Body of pancreas (tissue), 4 donors: Measurements from ENCODE around the gene KASH5. TPM values are rescaled to one million over a fixed set of nuclear protein-coding genes. Genes with fewer than 3 reads are reported as not detected.

Experiments used
- ATAC-seq: fragments of 150-250 bp; one replicate; pipeline ENCODE4 v1.9.1; 2016
- DNase-seq, 4 donors: peaks; one replicate each; pipeline ENCODE4 v3.0.0-alpha.2; 2019
- H3K27ac ChIP-seq, 4 donors: fragments of 200-600 bp; sonication (generic); 1 replicate in 3 of 4; 2 replicates in 1 of 4; pipeline versions ENCODE4 v1.5.1 to v1.6.1; 2016 to 2019; ENCODE audit warnings: mild to moderate bottlenecking in 1 of 4, mixed read lengths in 1 of 4, moderate library complexity in 1 of 4
- H3K27me3 ChIP-seq, 2 donors: fragments of 200-600 bp; sonication (generic); one replicate each; pipeline ENCODE4 v1.6.0; 2016; ENCODE audit warnings: mild to moderate bottlenecking in 1 of 2
- H3K36me3 ChIP-seq, 2 donors: fragments of 200-600 bp; sonication (generic); replicated peaks in 1 of 2; 2 replicates each; pipeline ENCODE4 v1.5.1; 2016; ENCODE audit warnings: low read depth in 2 of 2; ENCODE audit not compliant: insufficient read depth in 1 of 2
- H3K4me1 ChIP-seq: fragments of 200-600 bp; sonication (generic); one replicate; pipeline ENCODE4 v1.6.0; 2016
- H3K4me3 ChIP-seq, 2 donors: fragments of 200-600 bp; sonication (generic); 1 replicate in 1 of 2; 2 replicates in 1 of 2; pipeline ENCODE4 v1.5.1; 2016 to 2019
- H3K9me3 ChIP-seq, 3 donors: fragments of 200-600 bp; sonication (generic); 1 replicate in 2 of 3; 2 replicates in 1 of 3; pipeline ENCODE4 v1.5.1; 2016
- POLR2A ChIP-seq, 3 donors: fragments of 450-650 bp; IDR thresholded peaks; one replicate each; pipeline ENCODE4 v1.6.1; 2016; ENCODE audit warnings: antibody characterized with exemption in 3 of 3, mild to moderate bottlenecking in 2 of 3
- WGBS, 2 donors: methylation state at CpG; one replicate each; pipeline ENCODE4 v1.1.5; 2017; 5-methylcytosine and 5-hydroxymethylcytosine counted together
- intact Hi-C: fragments of 100-400 bp; cut with DNase I; formaldehyde crosslinking; loops from one replicate; pipeline ENCODE4 v1.15.1; 2023
- total RNA-seq, 2 donors: library from RNA; depleted of rRNA; stranded (reverse); fragments of >200 nt; gene quantifications; one replicate each; pipeline ENCODE4 v1.1.0, GENCODE V29; 2016
- TF ChIP-seq, protein P1 (sequence below), 7 experiments: fragments of 450-650 bp in 4 of 7; fragments of 200-600 bp in 3 of 7; sonication (generic) in 3 of 7; IDR thresholded peaks; one replicate each; pipeline ENCODE4 v1.5.1; 2016 to 2019; ENCODE audit warnings: antibody characterized with exemption in 7 of 7

Gene KASH5
- total RNA-seq, 2 donors from 2014 or later, result 0.66 to 2.6 TPM

DNA sequence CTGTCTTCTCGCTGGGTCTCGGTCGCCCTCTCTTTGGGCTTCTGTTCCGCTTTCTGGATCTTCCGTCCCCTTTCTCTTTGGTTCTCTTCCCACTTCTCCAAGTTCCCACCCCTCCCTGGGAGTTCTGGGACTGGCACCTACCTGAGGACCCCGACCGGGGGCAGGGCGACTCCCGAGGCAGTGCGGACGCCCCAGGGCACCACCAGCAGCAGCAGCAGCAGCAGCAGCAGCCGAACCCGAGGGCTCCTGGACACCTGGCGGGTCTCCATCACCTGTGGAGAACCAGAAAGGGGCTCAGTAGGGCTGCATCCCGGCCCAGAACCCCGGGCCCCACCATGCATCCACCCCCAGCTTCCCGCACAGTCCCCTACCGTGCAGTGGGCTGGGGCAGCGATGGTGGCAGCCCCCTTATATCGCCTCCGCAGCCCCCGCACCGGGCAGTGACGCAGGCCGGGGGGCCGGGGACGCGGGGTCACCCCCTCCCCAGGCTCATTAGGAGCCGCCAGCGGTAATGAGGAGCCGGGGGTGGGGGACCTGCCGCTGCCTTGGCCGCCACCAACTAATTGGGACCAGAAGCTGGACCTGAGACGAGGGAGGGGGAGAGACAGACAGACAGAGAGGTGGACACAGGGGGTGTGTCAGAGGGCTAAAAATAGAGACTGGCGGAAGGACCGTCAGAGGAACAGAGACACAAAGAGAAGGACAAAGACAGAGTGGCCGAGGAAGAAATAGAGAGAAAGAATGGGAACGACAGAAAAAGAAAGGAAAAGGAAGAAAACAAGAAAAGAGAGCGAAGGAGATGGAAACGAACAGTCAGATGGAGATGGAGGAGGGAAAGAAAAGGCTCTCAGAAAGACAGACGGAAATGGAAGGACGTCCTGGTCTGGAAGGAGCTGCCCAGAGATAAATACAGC is 35.3 kb downstream of the KASH5 start, which contains the start of gene PTH2:
PTH2 (minus strand) TSS at position 371 of the 914 bp plus-strand sequence; CDS start at position 269, 102 bp downstream.
- no peak for TF ChIP-seq POLR2A (IDR thresholded peaks at IDR 0.05)
- TF ChIP-seq, protein P1, sequence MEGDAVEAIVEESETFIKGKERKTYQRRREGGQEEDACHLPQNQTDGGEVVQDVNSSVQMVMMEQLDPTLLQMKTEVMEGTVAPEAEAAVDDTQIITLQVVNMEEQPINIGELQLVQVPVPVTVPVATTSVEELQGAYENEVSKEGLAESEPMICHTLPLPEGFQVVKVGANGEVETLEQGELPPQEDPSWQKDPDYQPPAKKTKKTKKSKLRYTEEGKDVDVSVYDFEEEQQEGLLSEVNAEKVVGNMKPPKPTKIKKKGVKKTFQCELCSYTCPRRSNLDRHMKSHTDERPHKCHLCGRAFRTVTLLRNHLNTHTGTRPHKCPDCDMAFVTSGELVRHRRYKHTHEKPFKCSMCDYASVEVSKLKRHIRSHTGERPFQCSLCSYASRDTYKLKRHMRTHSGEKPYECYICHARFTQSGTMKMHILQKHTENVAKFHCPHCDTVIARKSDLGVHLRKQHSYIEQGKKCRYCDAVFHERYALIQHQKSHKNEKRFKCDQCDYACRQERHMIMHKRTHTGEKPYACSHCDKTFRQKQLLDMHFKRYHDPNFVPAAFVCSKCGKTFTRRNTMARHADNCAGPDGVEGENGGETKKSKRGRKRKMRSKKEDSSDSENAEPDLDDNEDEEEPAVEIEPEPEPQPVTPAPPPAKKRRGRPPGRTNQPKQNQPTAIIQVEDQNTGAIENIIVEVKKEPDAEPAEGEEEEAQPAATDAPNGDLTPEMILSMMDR (IDR thresholded peaks at IDR 0.05), result no peak
- no peak within 1 kb of the TSS for H3K4me3 ChIP-seq

DNA sequence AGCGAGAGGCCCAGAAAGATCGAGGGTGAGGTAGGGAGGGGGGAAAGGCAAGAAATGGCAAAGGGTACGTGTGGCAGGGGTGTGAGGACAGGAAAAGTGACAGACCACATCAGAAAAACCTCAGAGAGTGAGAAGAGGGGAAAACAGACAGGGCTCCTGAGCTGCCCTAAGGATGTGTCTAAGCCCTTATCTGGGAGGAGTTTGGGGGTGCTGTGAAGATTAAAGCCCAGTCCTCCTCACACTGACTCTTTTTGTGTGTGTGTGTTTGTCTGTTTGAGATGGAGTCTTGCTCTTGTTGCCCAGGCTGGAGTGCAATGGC is 35.9 kb downstream of the KASH5 start:
- Histone ChIP-seq H3K27ac (no peak overlapping the region), H3K4me3 (no peak overlapping the region), H3K9me3 (no peaks in the 10 kb centered on the region), H3K36me3 (no peaks in the 10 kb centered on the region), H3K4me1 (peaks cover 36% of the 10 kb centered on the region), H3K27me3 (peaks cover 0 to 56% of the 10 kb centered on the region in 2 donors)
- intact Hi-C loops, result no loop called here
- no peak for TF ChIP-seq POLR2A (IDR thresholded peaks at IDR 0.05)
- TF ChIP-seq, protein P1 (IDR thresholded peaks at IDR 0.05), result no peak
- WGBS, 2 donors, result 15 to 30% methylated on average over 3 of the region's 3 CpGs
- ATAC-seq (no peak), DNase-seq (no peak)

More for the DNA sequence above, 35.3 kb downstream of the KASH5 start, which contains the start of gene PTH2:
- intact Hi-C loops, result no loop called here
- WGBS, 2 donors, result 9 to 20% methylated on average over 17 to 40 of the region's 42 CpGs
- Histone ChIP-seq H3K4me1 (peaks cover 33% of the 10 kb centered on the region), H3K27me3 (peaks cover 0 to 54% of the 10 kb centered on the region in 2 donors), H3K27ac (no peak within 1 kb of the TSS), H3K36me3 (no peaks in the 10 kb centered on the region), H3K9me3 (no peaks in the 10 kb centered on the region)
- DNase-seq (no peak), ATAC-seq (no peak)

DNA sequence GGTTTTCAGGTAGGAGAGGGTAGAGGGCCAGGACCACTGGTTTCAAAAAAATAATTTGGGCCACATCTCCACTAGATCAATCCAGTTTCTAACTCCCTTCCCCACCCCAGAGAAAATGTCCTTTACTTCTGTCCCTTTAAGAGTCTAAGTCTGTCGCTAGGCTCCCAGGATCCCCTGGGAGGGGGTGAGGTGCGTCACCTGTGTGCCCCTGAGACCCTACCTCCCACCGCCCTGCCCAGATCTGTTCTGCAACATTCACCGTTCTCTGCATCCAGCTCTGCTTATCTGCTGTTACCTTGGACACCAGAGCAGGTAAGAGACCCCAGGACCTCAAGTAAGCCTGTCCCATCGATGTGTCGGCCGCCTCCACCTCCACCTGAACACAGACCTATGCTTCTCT is 37.1 kb downstream of the KASH5 start, which contains the start of gene GFY:
GFY (plus strand) TSS at position 211 of the 400 bp plus-strand sequence. CDS start 1,043 bp downstream, outside the sequence.
- DNase-seq (no peak), ATAC-seq (no peak)
- TF ChIP-seq, protein P1 (IDR thresholded peaks at IDR 0.05), result no peak
- no peak for TF ChIP-seq POLR2A (IDR thresholded peaks at IDR 0.05)
- Histone ChIP-seq H3K4me1 (peaks cover 36% of the 10 kb centered on the region), H3K27ac (no peak within 1 kb of the TSS), H3K9me3 (no peaks in the 10 kb centered on the region), H3K36me3 (no peaks in the 10 kb centered on the region), H3K27me3 (peaks cover 0 to 64% of the 10 kb centered on the region in 2 donors), H3K4me3 (no peak within 1 kb of the TSS)
- 34 to 43% methylated on average over 6 to 7 of the region's 7 CpGs for WGBS, 2 donors
- intact Hi-C loops, result no loop called here

DNA sequence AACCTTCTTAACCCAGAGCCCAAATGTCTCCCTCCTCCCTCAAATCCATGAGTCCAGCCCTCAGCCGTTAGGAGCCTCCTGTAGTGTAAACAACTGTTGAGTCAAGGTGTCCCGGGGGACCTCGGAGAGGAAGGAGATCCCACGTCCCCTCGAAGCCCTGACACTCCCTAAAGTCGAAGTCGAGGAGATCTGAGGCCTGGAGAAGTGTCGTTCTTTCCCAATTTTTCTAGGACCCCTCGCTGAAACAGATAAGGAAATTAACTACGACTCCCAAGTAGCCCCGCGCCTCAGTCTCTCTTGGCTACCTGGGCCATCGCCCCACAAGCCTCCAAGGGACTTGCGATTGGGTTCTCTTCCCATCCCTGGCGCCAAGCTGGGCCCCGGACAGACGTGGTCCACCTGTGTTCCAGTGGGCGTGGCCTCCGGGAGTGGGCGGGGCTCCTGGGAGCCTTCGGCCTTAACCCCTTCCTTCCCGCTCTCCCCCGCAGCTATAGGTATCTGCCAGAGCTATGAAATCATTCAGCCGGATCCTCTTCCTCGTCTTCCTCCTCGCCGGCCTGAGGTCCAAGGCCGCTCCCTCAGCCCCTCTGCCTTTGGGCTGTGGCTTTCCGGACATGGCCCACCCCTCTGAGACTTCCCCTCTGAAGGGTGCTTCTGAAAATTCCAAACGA is 38.0 kb downstream of the KASH5 start:
- ATAC-seq (no peak), DNase-seq (no peak)
- no peaks in the 10 kb centered on the region for H3K9me3 ChIP-seq
- peaks cover 0 to 70% of the 10 kb centered on the region in 2 donors for H3K27me3 ChIP-seq
- no peak overlapping the region for H3K4me3 ChIP-seq
- no peak for TF ChIP-seq POLR2A (IDR thresholded peaks at IDR 0.05)
- TF ChIP-seq, protein P1 (IDR thresholded peaks at IDR 0.05), result no peak
- intact Hi-C loops, result no loop called here
- 5 to 6% methylated on average over 26 to 30 of the region's 30 CpGs for WGBS, 2 donors
- no peak overlapping the region for H3K27ac ChIP-seq
- no peaks in the 10 kb centered on the region for H3K36me3 ChIP-seq
- peaks cover 33% of the 10 kb centered on the region for H3K4me1 ChIP-seq
